Testis (tissue), 3 donors: Measurements from ENCODE around the gene FBLN2. TPM values are rescaled to one million over a fixed set of nuclear protein-coding genes. Genes with fewer than 3 reads are reported as not detected.
A peak's percentile ranks its signal among the peaks of the same experiment; 100 is the strongest.

ENCODE experiments used
- DNase-seq: peaks from one replicate; pipeline ENCODE4 v3.0.0-alpha.2; 2019
- H3K27ac ChIP-seq, 2 donors: fragments of 200-600 bp; sonication (generic); one replicate each; pipeline ENCODE4 v1.5.1; 2019
- H3K27me3 ChIP-seq: fragments of 200-600 bp; sonication (generic); one replicate; pipeline ENCODE4 v1.5.1; 2019
- H3K36me3 ChIP-seq: fragments of 200-600 bp; sonication (generic); one replicate; pipeline ENCODE4 v1.5.1; 2017; ENCODE audit warnings: low read depth; ENCODE audit errors: missing control alignments
- H3K4me1 ChIP-seq: fragments of 200-600 bp; sonication (generic); one replicate; pipeline ENCODE4 v1.5.1; 2019
- H3K4me3 ChIP-seq, 2 donors: fragments of 200-600 bp; sonication (generic); one replicate each; pipeline ENCODE4 v1.5.1; 2017 to 2019
- H3K9me3 ChIP-seq: fragments of 200-600 bp; sonication (generic); one replicate; pipeline ENCODE4 v1.5.1; 2017
- CTCF ChIP-seq, 3 experiments: fragments of 450-650 bp in 2 of 3; fragments of 200-600 bp in 1 of 3; sonication (generic) in 1 of 3; IDR thresholded peaks; one replicate each; pipeline ENCODE4 v1.5.1; 2016 to 2019; ENCODE audit warnings: antibody characterized with exemption in 3 of 3, mild to moderate bottlenecking in 2 of 3, moderate library complexity in 1 of 3
- POLR2A ChIP-seq: fragments of 450-650 bp; IDR thresholded peaks from one replicate; pipeline ENCODE4 v1.6.1; 2017; ENCODE audit warnings: antibody characterized with exemption, mild to moderate bottlenecking, moderate library complexity
- WGBS, 2 donors: methylation state at CpG; one replicate each; pipeline ENCODE4 v1.1.5; 2018; 5-methylcytosine and 5-hydroxymethylcytosine counted together
- intact Hi-C: fragments of 100-400 bp; cut with DNase I; formaldehyde crosslinking; loops from one replicate; pipeline ENCODE4 v1.15.1; 2023; ENCODE audit warnings: low total_unique reads
- polyA plus RNA-seq: library from polyadenylated mRNA; stranded (reverse); fragments of 350-450 nt; fragmentation: Illumina TruSeq; extraction: RNeasy Lipid Tissue Mini Kit (QIAGEN cat#74804); gene quantifications from one replicate; pipeline ENCODE4 v1.2.3, GENCODE V29; 2014; ENCODE audit warnings: low read depth, low replicate concordance; ENCODE audit not compliant: insufficient read depth
- total RNA-seq, 2 donors: library from RNA; depleted of rRNA; stranded (reverse); fragments of >200 nt; gene quantifications; one replicate each; pipeline ENCODE4 v1.2.3, GENCODE V29; 2016

The FBLN2 gene
- total and polyA plus RNA-seq, 3 donors from 2014 or later, result 172 to 334 (median 248) TPM

GRCh38 chr3:13670292-13670691 is 121.4 kb downstream of the FBLN2 start:
- WGBS, 2 donors, result 59 to 70% methylated on average over 4 of the region's 4 CpGs

GRCh38 chr3:13671482-13672233 is 122.7 kb downstream of the FBLN2 start:
- Histone ChIP-seq H3K9me3 (no peaks in the 10 kb centered on the region), H3K36me3 (no peaks in the 10 kb centered on the region), H3K27ac (no peak overlapping the region), H3K4me1 (no peaks in the 10 kb centered on the region), H3K4me3 (no peak overlapping the region), H3K27me3 (no peaks in the 10 kb centered on the region)
- DNase-seq, result no peak
- intact Hi-C loops, result no loop called here
- TF ChIP-seq CTCF (IDR thresholded peaks at IDR 0.05) (no peak), POLR2A (no peak)
- WGBS, 2 donors, result 49 to 57% methylated on average over 10 of the region's 10 CpGs

More at GRCh38 chr3:13670292-13670691, 121.4 kb downstream of the FBLN2 start:
- DNase-seq, result peak; percentile 56
- Histone ChIP-seq H3K4me3 (no peak overlapping the region), H3K27me3 (no peaks in the 10 kb centered on the region), H3K27ac (no peak overlapping the region), H3K36me3 (no peaks in the 10 kb centered on the region), H3K9me3 (no peaks in the 10 kb centered on the region), H3K4me1 (no peaks in the 10 kb centered on the region)
- TF ChIP-seq POLR2A, result no peak
- no peak for TF ChIP-seq CTCF (IDR thresholded peaks at IDR 0.05)
- intact Hi-C loops, result no loop called here

GRCh38 chr3:13673207-13673606 is 124.3 kb downstream of the FBLN2 start:
- intact Hi-C loops, result no loop called here
- H3K9me3 ChIP-seq, result no peaks in the 10 kb centered on the region
- H3K36me3 ChIP-seq, result no peaks in the 10 kb centered on the region
- H3K4me3 ChIP-seq, result no peak overlapping the region
- peak in 1 of 3 experiments; percentile 11 for TF ChIP-seq CTCF (IDR thresholded peaks at IDR 0.05)
- TF ChIP-seq POLR2A, result no peak
- WGBS, 2 donors, result 90 to 96% methylated on average over 6 of the region's 6 CpGs
- H3K27ac ChIP-seq, result no peak overlapping the region
- H3K27me3 ChIP-seq, result no peaks in the 10 kb centered on the region
- no peak for DNase-seq
- H3K4me1 ChIP-seq, result no peaks in the 10 kb centered on the region

- Histone ChIP-seq H3K36me3 (no peaks in the 10 kb centered on the region), H3K4me1 (no peaks in the 10 kb centered on the region), H3K27ac (no peak overlapping the region), H3K27me3 (no peaks in the 10 kb centered on the region), H3K4me3 (no peak overlapping the region), H3K9me3 (no peaks in the 10 kb centered on the region)
- intact Hi-C loops, result no loop called here
- WGBS, 2 donors, result 68 to 71% methylated on average over 9 to 10 of the region's 10 CpGs
- TF ChIP-seq CTCF (IDR thresholded peaks at IDR 0.05) (no peak), POLR2A (no peak)
- no peak for DNase-seq
These were observed 125.7 kb downstream of the FBLN2 start for GRCh38 chr3:13674538-13675185.
